HUES48 (cell line): ENCODE data around the gene PARP11.
"Not testable (repeated sequence)": the region's sequence is repeated elsewhere in the genome, so short reads cannot be mapped to it uniquely, and the experiment has no call there.

Source experiments
- H3K27ac ChIP-seq: one replicate; pipeline ENCODE4 v1.7.0; 2013; ENCODE audit warnings: low read depth, low read length, inconsistent platforms
- H3K27me3 ChIP-seq: 2 replicates; pipeline ENCODE4 v1.6.1; 2013; ENCODE audit warnings: mild to moderate bottlenecking, low read length; ENCODE audit not compliant: control insufficient read depth, insufficient read depth
- H3K36me3 ChIP-seq: 2 replicates; pipeline ENCODE4 v1.6.1; 2013; ENCODE audit warnings: low read length; ENCODE audit not compliant: control insufficient read depth, insufficient read depth
- H3K4me1 ChIP-seq: 2 replicates; pipeline ENCODE4 v1.6.1; 2013; ENCODE audit warnings: mild to moderate bottlenecking, low read length; ENCODE audit not compliant: control insufficient read depth, insufficient read depth
- H3K4me3 ChIP-seq: 2 replicates; pipeline ENCODE4 v1.5.1; 2013; ENCODE audit warnings: mild to moderate bottlenecking, low read depth, low read length
- H3K9ac ChIP-seq: 2 replicates; pipeline ENCODE4 v1.6.1; 2013; ENCODE audit warnings: mild to moderate bottlenecking, low read depth, low read length, moderate library complexity
- H3K9me3 ChIP-seq: 2 replicates; pipeline ENCODE4 v1.6.1; 2013; ENCODE audit warnings: low read length; ENCODE audit not compliant: control insufficient read depth, insufficient read depth

Gene PARP11

GRCh38 chr12:3882896-3883564, 9.8 kb upstream of the PARP11 start:
- H3K36me3 ChIP-seq = no peaks in the 10 kb centered on the region
- H3K9ac ChIP-seq = no peak overlapping the region
- no peaks in the 10 kb centered on the region for H3K9me3 ChIP-seq
- no peak overlapping the region for H3K4me3 ChIP-seq
- no peaks in the 10 kb centered on the region for H3K27me3 ChIP-seq
- H3K27ac ChIP-seq = no peak overlapping the region
- peaks cover 19% of the 10 kb centered on the region for H3K4me1 ChIP-seq

- peaks cover 19% of the 10 kb centered on the region for H3K4me1 ChIP-seq
- H3K4me3 ChIP-seq = no peak overlapping the region
- no peak overlapping the region for H3K9ac ChIP-seq
- H3K27ac ChIP-seq = no peak overlapping the region
- no peaks in the 10 kb centered on the region for H3K36me3 ChIP-seq
- no peaks in the 10 kb centered on the region for H3K9me3 ChIP-seq
- H3K27me3 ChIP-seq = no peaks in the 10 kb centered on the region
Measured at GRCh38 chr12:3882406-3882805, 9.2 kb upstream of the PARP11 start.

- H3K36me3 ChIP-seq = no peaks in the 10 kb centered on the region
- H3K9ac ChIP-seq = no peak overlapping the region
- H3K27me3 ChIP-seq = no peaks in the 10 kb centered on the region
- H3K4me3 ChIP-seq = no peak overlapping the region
- no peaks in the 10 kb centered on the region for H3K9me3 ChIP-seq
- peaks cover 19% of the 10 kb centered on the region for H3K4me1 ChIP-seq
- H3K27ac ChIP-seq = no peak overlapping the region
Measured at GRCh38 chr12:3881281-3881950, 8.2 kb upstream of the PARP11 start.

- H3K36me3 ChIP-seq = no peaks in the 10 kb centered on the region
- no peak overlapping the region for H3K9ac ChIP-seq
- H3K9me3 ChIP-seq = no peaks in the 10 kb centered on the region
- no peak overlapping the region for H3K27ac ChIP-seq
- no peak overlapping the region for H3K4me3 ChIP-seq
- H3K4me1 ChIP-seq = peaks cover 10% of the 10 kb centered on the region; the same call in 1 of the 2 replicates
- H3K27me3 ChIP-seq = no peaks in the 10 kb centered on the region
Measured at GRCh38 chr12:3879846-3880245, 6.6 kb upstream of the PARP11 start.

GRCh38 chr12:3871356-3871755, 1.8 kb downstream of the PARP11 start:
- peak overlapping the region; percentile 85; the same call in 1 of the 2 replicates for H3K4me3 ChIP-seq
- H3K36me3 ChIP-seq = no peaks in the 10 kb centered on the region
- H3K9me3 ChIP-seq = no peaks in the 10 kb centered on the region
- H3K4me1 ChIP-seq = peaks cover 11% of the 10 kb centered on the region; the same call in 1 of the 2 replicates
- no peak overlapping the region for H3K27ac ChIP-seq
- H3K27me3 ChIP-seq = no peaks in the 10 kb centered on the region
- no peak overlapping the region for H3K9ac ChIP-seq

- 0 out of 2 replicates have a peak, but pooled peaks cover 4% of the 10 kb centered on the region for H3K9me3 ChIP-seq
- no peak overlapping the region for H3K9ac ChIP-seq
- H3K27me3 ChIP-seq = no peaks in the 10 kb centered on the region
- H3K27ac ChIP-seq = no peak overlapping the region
- H3K4me3 ChIP-seq = no peak overlapping the region
- peaks cover 11% of the 10 kb centered on the region; the same call in 1 of the 2 replicates for H3K4me1 ChIP-seq
- no peaks in the 10 kb centered on the region for H3K36me3 ChIP-seq
Measured at GRCh38 chr12:3869865-3870264, 3.3 kb downstream of the PARP11 start.

- Histone ChIP-seq H3K9me3 (0 out of 2 replicates have a peak, but pooled peaks cover 4% of the 10 kb centered on the region), H3K4me3 (no peak overlapping the region), H3K9ac (no peak overlapping the region), H3K4me1 (peaks cover 11% of the 10 kb centered on the region; the same call in 1 of the 2 replicates), H3K27me3 (no peaks in the 10 kb centered on the region), H3K36me3 (no peaks in the 10 kb centered on the region), H3K27ac (no peak overlapping the region)
Measured at GRCh38 chr12:3869433-3869832, 3.8 kb downstream of the PARP11 start.

GRCh38 chr12:3863756-3864155, 9.4 kb downstream of the PARP11 start:
- H3K4me1 ChIP-seq = no peaks in the 10 kb centered on the region
- no peak overlapping the region for H3K4me3 ChIP-seq
- H3K36me3 ChIP-seq = no peaks in the 10 kb centered on the region

GRCh38 chr12:3842517-3842916, 30.7 kb downstream of the PARP11 start:
- Histone ChIP-seq H3K9ac (no peak overlapping the region), H3K36me3 (no peaks in the 10 kb centered on the region), H3K27me3 (no peaks in the 10 kb centered on the region), H3K4me1 (no peaks in the 10 kb centered on the region), H3K4me3 (no peak overlapping the region), H3K9me3 (0 out of 2 replicates have a peak, but pooled peaks cover 2% of the 10 kb centered on the region), H3K27ac (no peak overlapping the region)

More at GRCh38 chr12:3863756-3864155, 9.4 kb downstream of the PARP11 start:
- Histone ChIP-seq H3K27ac (no peak overlapping the region), H3K27me3 (no peaks in the 10 kb centered on the region), H3K9me3 (0 out of 2 replicates have a peak, but pooled peaks cover 4% of the 10 kb centered on the region), H3K9ac (no peak overlapping the region)

- Histone ChIP-seq H3K9me3 (no peaks in the 10 kb centered on the region), H3K36me3 (no peaks in the 10 kb centered on the region), H3K9ac (no peak overlapping the region)
Measured at GRCh38 chr12:3841783-3842182, 31.4 kb downstream of the PARP11 start.

GRCh38 chr12:3840833-3841232, 32.4 kb downstream of the PARP11 start:
- H3K36me3 ChIP-seq, H3K27ac ChIP-seq, H3K4me1 ChIP-seq, H3K9me3 ChIP-seq, H3K4me3 ChIP-seq, H3K9ac ChIP-seq, H3K27me3 ChIP-seq: not testable (repeated sequence)

More at GRCh38 chr12:3841783-3842182, 31.4 kb downstream of the PARP11 start:
- H3K27me3 ChIP-seq = no peaks in the 10 kb centered on the region
- H3K4me1 ChIP-seq = no peaks in the 10 kb centered on the region
- no peak overlapping the region for H3K4me3 ChIP-seq
- no peak overlapping the region for H3K27ac ChIP-seq
